PC-9 (cell line): Measurements from ENCODE around the gene FUT8. TPM values are rescaled to one million over a fixed set of nuclear protein-coding genes. Genes with fewer than 3 reads are reported as not detected.

Experiments
- BruUV-seq: library from RNA; stranded (reverse); fragments of 400-500 nt; replicated peaks from 2 replicates; lab custom pipeline; 2021; lab: Mats Ljungman, UMichigan
- CTCF ChIA-PET: fragments of 300-600 bp; sonication (Branson Sonifier 250); formaldehyde crosslinking; loops from one replicate; lab custom pipeline; 2022; ENCODE audit warnings: antibody characterized with exemption; lab: Charles Lee
- POLR2A ChIA-PET: fragments of 300-600 bp; sonication (Branson Sonifier 250); formaldehyde crosslinking; loops from one replicate; lab custom pipeline; 2022; ENCODE audit warnings: antibody characterized with exemption; ENCODE audit not compliant: unreplicated experiment; lab: Charles Lee
- DNase-seq, 2 experiments: peaks; one replicate each; pipeline versions ENCODE4 v3.0.0 to v3.0.0-alpha.2; 2015 to 2022; ENCODE audit warnings: mixed read lengths in 1 of 2
- H2AFZ ChIP-seq: fragments of 200-600 bp; sonication (generic); 2 replicates; pipeline ENCODE4 v1.8.1; 2017; ENCODE audit warnings: antibody characterized with exemption
- H3F3A ChIP-seq: fragments of 200-600 bp; sonication (generic); 2 replicates; pipeline ENCODE4 v1.8.1; 2017; ENCODE audit warnings: antibody characterized with exemption, mild to moderate bottlenecking, low read depth; ENCODE audit not compliant: insufficient read depth
- H3K27ac ChIP-seq: fragments of 200-600 bp; sonication (generic); 2 replicates; pipeline ENCODE4 v1.6.1; 2016; ENCODE audit warnings: mixed run types
- H3K27me3 ChIP-seq: fragments of 200-600 bp; sonication (generic); 2 replicates; pipeline ENCODE4 v1.6.1; 2016; ENCODE audit warnings: low read depth, mixed run types; ENCODE audit not compliant: insufficient read depth
- H3K36me3 ChIP-seq: fragments of 200-600 bp; sonication (generic); 2 replicates; pipeline ENCODE4 v1.6.1; 2016; ENCODE audit warnings: low read depth, mixed run types
- H3K4me1 ChIP-seq: fragments of 200-600 bp; sonication (generic); replicated peaks from 2 replicates; pipeline ENCODE4 v1.6.1; 2016; ENCODE audit warnings: mixed run types; ENCODE audit not compliant: insufficient read depth
- H3K4me2 ChIP-seq: fragments of 200-600 bp; sonication (generic); 2 replicates; pipeline ENCODE4 v1.6.1; 2017; ENCODE audit warnings: mixed run types
- H3K4me3 ChIP-seq: fragments of 200-600 bp; sonication (generic); 2 replicates; pipeline ENCODE4 v1.6.1; 2016; ENCODE audit warnings: mixed run types
- H3K79me2 ChIP-seq: fragments of 200-600 bp; sonication (generic); 2 replicates; pipeline ENCODE4 v1.6.1; 2017; ENCODE audit warnings: low read depth, mixed run types
- H3K9me2 ChIP-seq: fragments of 200-600 bp; sonication (generic); 2 replicates; pipeline ENCODE4 v1.8.1; 2017; ENCODE audit warnings: mild to moderate bottlenecking; ENCODE audit not compliant: insufficient read depth
- H3K9me3 ChIP-seq: fragments of 200-600 bp; sonication (generic); 2 replicates; pipeline ENCODE4 v1.8.1; 2016; ENCODE audit warnings: low read depth; ENCODE audit not compliant: insufficient read depth
- H4K20me1 ChIP-seq: fragments of 200-600 bp; sonication (generic); 2 replicates; pipeline ENCODE4 v1.8.1; 2017; ENCODE audit not compliant: insufficient read depth
- EZH2 ChIP-seq: fragments of 200-600 bp; sonication (generic); IDR thresholded peaks from 2 replicates; pipeline ENCODE4 v1.8.0; 2017; ENCODE audit warnings: antibody characterized with exemption, low read depth
- intact Hi-C: fragments of 100-400 bp; cut with micrococcal nuclease; formaldehyde crosslinking; loops from one replicate; pipeline ENCODE4 v1.10.0; 2022; ENCODE audit not compliant: unreplicated experiment
- total RNA-seq: library from RNA; stranded (reverse); gene quantifications from 2 replicates; pipeline ENCODE4 v1.2.3, GENCODE V29; 2021
- TF ChIP-seq, protein P1 (sequence below): fragments of 200-600 bp; sonication (generic); conservative IDR thresholded peaks from 2 replicates; pipeline ENCODE4 v1.6.1; 2017; ENCODE audit warnings: mixed run types, antibody characterized with exemption, mild to moderate bottlenecking, moderate library complexity

Gene FUT8
- total RNA-seq, 1 experiment from 2014 or later = 134 TPM

- H3K27ac ChIP-seq = no peak overlapping the region
- H3F3A ChIP-seq = peaks cover 6% of the 10 kb centered on the region; the same call in 1 of the 2 replicates
- H4K20me1 ChIP-seq = no peaks in the 10 kb centered on the region
- CTCF ChIA-PET = no interaction called here
- no peak for DNase-seq
- BruUV-seq = no TSS peak
- TF ChIP-seq, protein P1, sequence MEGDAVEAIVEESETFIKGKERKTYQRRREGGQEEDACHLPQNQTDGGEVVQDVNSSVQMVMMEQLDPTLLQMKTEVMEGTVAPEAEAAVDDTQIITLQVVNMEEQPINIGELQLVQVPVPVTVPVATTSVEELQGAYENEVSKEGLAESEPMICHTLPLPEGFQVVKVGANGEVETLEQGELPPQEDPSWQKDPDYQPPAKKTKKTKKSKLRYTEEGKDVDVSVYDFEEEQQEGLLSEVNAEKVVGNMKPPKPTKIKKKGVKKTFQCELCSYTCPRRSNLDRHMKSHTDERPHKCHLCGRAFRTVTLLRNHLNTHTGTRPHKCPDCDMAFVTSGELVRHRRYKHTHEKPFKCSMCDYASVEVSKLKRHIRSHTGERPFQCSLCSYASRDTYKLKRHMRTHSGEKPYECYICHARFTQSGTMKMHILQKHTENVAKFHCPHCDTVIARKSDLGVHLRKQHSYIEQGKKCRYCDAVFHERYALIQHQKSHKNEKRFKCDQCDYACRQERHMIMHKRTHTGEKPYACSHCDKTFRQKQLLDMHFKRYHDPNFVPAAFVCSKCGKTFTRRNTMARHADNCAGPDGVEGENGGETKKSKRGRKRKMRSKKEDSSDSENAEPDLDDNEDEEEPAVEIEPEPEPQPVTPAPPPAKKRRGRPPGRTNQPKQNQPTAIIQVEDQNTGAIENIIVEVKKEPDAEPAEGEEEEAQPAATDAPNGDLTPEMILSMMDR = no peak
- TF ChIP-seq EZH2 = no peak
- intact Hi-C loops = no loop called here
- H3K4me1 ChIP-seq = peaks cover 11% of the 10 kb centered on the region
- H3K9me3 ChIP-seq = no peaks in the 10 kb centered on the region
- H3K4me3 ChIP-seq = no peak overlapping the region
- no peaks in the 10 kb centered on the region for H3K9me2 ChIP-seq
- H2AFZ ChIP-seq = no peak overlapping the region
- no peak overlapping the region for H3K4me2 ChIP-seq
- H3K79me2 ChIP-seq = no peaks in the 10 kb centered on the region
- H3K27me3 ChIP-seq = no peaks in the 10 kb centered on the region
- no peaks in the 10 kb centered on the region for H3K36me3 ChIP-seq
- POLR2A ChIA-PET = no interaction called here
These were observed 374.9 kb downstream of the FUT8 start for GRCh38 chr14:65787461-65787860.

DNA sequence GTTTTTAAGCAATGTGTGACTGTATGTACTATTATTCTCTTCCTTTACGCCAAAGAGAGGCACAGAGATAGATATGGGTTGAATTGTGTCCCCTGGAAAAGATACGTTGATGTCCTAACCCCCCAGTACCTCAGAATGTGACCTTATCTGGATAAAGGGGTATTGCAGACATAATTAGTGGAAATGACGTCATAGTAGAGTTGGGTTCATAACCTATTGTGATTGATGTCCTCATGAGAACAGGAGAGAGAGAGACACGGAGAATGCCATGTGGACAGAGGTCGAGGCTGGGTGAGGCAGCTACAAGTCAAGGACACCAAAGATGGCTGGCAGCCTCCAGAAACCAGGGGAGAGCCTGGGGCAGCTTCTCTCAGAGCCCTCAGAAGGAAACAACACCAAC is 376.3 kb downstream of the FUT8 start:
- Histone ChIP-seq H3K79me2 (no peaks in the 10 kb centered on the region), H2AFZ (no peak overlapping the region), H3K4me2 (no peak overlapping the region), H3K27ac (no peak overlapping the region), H3K4me1 (peaks cover 14% of the 10 kb centered on the region), H3K9me2 (no peaks in the 10 kb centered on the region), H3K4me3 (no peak overlapping the region), H3F3A (peaks cover 6% of the 10 kb centered on the region; the same call in 1 of the 2 replicates), H3K36me3 (no peaks in the 10 kb centered on the region), H4K20me1 (no peaks in the 10 kb centered on the region), H3K9me3 (no peaks in the 10 kb centered on the region), H3K27me3 (no peaks in the 10 kb centered on the region)
- ChIA-PET POLR2A (no interaction called here), CTCF (no interaction called here)
- intact Hi-C loops = no loop called here
- TF ChIP-seq, protein P1 = no peak
- TF ChIP-seq EZH2 = no peak
- BruUV-seq = no TSS peak
- no peak for DNase-seq

DNA sequence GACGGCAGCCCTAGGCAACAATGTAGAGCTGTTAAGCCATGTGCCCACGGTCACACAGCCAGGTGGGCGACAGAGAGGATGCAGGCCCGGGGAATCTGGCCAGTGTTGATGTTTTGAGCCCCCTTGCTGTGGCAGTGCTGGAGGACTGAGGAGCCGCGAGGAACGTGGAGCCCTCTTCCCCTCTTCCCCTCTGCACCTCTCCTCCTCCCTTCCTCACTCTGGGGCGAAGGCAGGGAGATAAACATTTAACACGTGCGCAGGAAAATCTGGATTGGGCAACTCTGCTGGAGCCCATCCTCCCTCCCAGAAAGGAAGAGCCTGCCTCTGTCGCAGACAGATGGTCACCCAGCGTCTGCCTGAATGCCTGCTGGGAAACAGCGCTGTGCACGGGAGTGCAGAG is 376.8 kb downstream of the FUT8 start:
- peaks cover 14% of the 10 kb centered on the region for H3K4me1 ChIP-seq
- H3F3A ChIP-seq = peaks cover 6% of the 10 kb centered on the region; the same call in 1 of the 2 replicates
- ChIA-PET CTCF (no interaction called here), POLR2A (no interaction called here)
- no peak overlapping the region for H3K4me2 ChIP-seq
- no peak overlapping the region for H3K4me3 ChIP-seq
- BruUV-seq = no TSS peak
- intact Hi-C loops = no loop called here
- no peaks in the 10 kb centered on the region for H3K79me2 ChIP-seq
- TF ChIP-seq, protein P1 = no peak
- TF ChIP-seq EZH2 = no peak
- no peaks in the 10 kb centered on the region for H3K27me3 ChIP-seq
- no peak overlapping the region for H2AFZ ChIP-seq
- no peak overlapping the region for H3K27ac ChIP-seq
- no peaks in the 10 kb centered on the region for H4K20me1 ChIP-seq
- no peaks in the 10 kb centered on the region for H3K9me3 ChIP-seq
- no peaks in the 10 kb centered on the region for H3K9me2 ChIP-seq
- no peak for DNase-seq
- no peaks in the 10 kb centered on the region for H3K36me3 ChIP-seq
